Measurements from ENCODE around the gene VGLL3.

DNA sequence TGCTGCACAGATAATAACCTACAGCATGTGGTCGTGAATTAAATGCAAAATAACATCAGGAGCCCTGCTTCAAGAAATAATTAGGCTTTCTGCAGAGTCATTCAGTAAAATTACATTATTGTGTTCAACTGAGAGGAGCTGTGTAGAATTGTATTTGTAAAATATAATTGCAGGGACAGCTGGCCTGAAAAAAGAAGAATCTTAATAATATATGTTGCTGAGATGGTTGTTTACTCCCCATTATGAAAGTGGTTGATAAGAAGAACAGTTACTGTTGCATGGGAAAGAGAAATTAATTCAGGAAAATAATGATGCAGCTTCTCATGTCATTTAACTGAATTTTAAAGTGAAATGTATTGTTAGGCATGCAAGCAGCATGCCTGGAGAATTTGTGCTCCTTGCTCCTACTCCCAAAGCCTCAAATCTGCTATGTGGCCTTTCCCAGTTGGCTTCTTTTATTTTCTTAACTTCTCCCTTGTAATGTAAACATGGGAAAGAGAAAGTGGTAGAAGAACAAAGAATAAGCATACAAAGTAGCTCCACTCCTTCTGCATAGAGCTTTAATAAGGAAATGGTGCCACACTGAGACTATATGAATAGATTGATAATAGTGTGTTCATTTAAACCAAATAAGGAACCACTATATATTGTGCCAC lies 100.1 kb downstream of the VGLL3 start:
- TF ChIP-seq, protein P1, sequence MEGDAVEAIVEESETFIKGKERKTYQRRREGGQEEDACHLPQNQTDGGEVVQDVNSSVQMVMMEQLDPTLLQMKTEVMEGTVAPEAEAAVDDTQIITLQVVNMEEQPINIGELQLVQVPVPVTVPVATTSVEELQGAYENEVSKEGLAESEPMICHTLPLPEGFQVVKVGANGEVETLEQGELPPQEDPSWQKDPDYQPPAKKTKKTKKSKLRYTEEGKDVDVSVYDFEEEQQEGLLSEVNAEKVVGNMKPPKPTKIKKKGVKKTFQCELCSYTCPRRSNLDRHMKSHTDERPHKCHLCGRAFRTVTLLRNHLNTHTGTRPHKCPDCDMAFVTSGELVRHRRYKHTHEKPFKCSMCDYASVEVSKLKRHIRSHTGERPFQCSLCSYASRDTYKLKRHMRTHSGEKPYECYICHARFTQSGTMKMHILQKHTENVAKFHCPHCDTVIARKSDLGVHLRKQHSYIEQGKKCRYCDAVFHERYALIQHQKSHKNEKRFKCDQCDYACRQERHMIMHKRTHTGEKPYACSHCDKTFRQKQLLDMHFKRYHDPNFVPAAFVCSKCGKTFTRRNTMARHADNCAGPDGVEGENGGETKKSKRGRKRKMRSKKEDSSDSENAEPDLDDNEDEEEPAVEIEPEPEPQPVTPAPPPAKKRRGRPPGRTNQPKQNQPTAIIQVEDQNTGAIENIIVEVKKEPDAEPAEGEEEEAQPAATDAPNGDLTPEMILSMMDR (conservative IDR thresholded peaks at IDR 0.05; ENCODE audit: low read length): no peak
- TF ChIP-seq EZH2phosphoT487 (IDR thresholded peaks at IDR 0.05; ENCODE audit: borderline replicate concordance): no peak

Data from Loucy (cell line).